GM12878 (cell line): ENCODE data around the gene SVOP. TPM values are rescaled to one million over a fixed set of nuclear protein-coding genes. Genes with fewer than 3 reads are reported as not detected.
"Not testable (repeated sequence)": the region's sequence is repeated elsewhere in the genome, so short reads cannot be mapped to it uniquely, and the experiment has no call there.

Experiments
- ATAC-seq: fragments of 200-7000 bp; cut with Tn5 transposase; 3 replicates; pipeline ENCODE4 v1.9.1; 2020; ENCODE audit warnings: mild to moderate bottlenecking, moderate library complexity
- BruUV-seq: library from RNA; stranded (reverse); fragments of 400-500 nt; replicated peaks from 2 replicates; lab custom pipeline; 2021; lab: Mats Ljungman, UMichigan
- CTCF ChIA-PET: fragments of 300-600 bp; sonication (Branson Sonifier 250); formaldehyde crosslinking; extraction: SDS; loops from one replicate; lab custom pipeline; 2021; ENCODE audit warnings: inconsistent platforms; lab: Yijun Ruan, JAX
- POLR2A ChIA-PET: fragments of 350-600 bp; formaldehyde crosslinking; extraction: SDS; loops from one replicate; lab custom pipeline; 2021; ENCODE audit warnings: inconsistent platforms; lab: Charles Lee
- RAD21 ChIA-PET: fragments of 300-600 bp; sonication (Branson Sonifier 250); formaldehyde crosslinking; loops from one replicate; lab custom pipeline; 2023; ENCODE audit warnings: antibody characterized with exemption; ENCODE audit not compliant: unreplicated experiment; lab: Charles Lee
- SMC1A ChIA-PET: fragments of 300-600 bp; sonication (Branson Sonifier 250); formaldehyde crosslinking; loops from one replicate; lab custom pipeline; 2023; ENCODE audit not compliant: unreplicated experiment, uncharacterized antibody; lab: Charles Lee
- DNase-seq: peaks from one replicate; pipeline ENCODE4 v3.0.0-alpha.2; 2011; ENCODE audit warnings: low read depth, low spot score
- FAIRE-seq: peaks from 3 replicates; lab custom pipeline; 2011; peaks lifted over from hg19 to GRCh38; lab: Jason Lieb, UNC
- H2AFZ ChIP-seq: 2 replicates; pipeline ENCODE4 v1.6.0; 2011; ENCODE audit warnings: low read depth, low read length, control low read depth; ENCODE audit not compliant: control insufficient read depth
- H3K27ac ChIP-seq: 2 replicates; pipeline ENCODE4 v1.5.1; 2011; ENCODE audit warnings: control low read depth; ENCODE audit not compliant: control insufficient read depth, insufficient read depth
- H3K27me3 ChIP-seq, 2 experiments: replicated peaks in 1 of 2; 2 replicates each; pipeline versions ENCODE4 v1.6.0 to v1.6.1; 2011; ENCODE audit warnings: low read length in 1 of 2; ENCODE audit not compliant: control insufficient read depth in 2 of 2, insufficient read depth in 2 of 2
- H3K36me3 ChIP-seq, 2 experiments: 2 replicates each; pipeline ENCODE4 v1.5.1; 2011; ENCODE audit warnings: low read length in 1 of 2; ENCODE audit not compliant: control insufficient read depth in 2 of 2, insufficient read depth in 2 of 2
- H3K4me1 ChIP-seq: 2 replicates; pipeline ENCODE4 v1.6.1; 2011; ENCODE audit warnings: mild to moderate bottlenecking, low read length, moderate library complexity, mixed read lengths; ENCODE audit not compliant: control insufficient read depth, insufficient read depth
- H3K4me2 ChIP-seq: 2 replicates; pipeline ENCODE4 v1.6.0; 2011; ENCODE audit warnings: control low read depth; ENCODE audit not compliant: control insufficient read depth, insufficient read depth
- H3K4me3 ChIP-seq: fragments of 200-600 bp; sonication (generic); 2 replicates; pipeline ENCODE4 v1.5.1; 2016
- H3K79me2 ChIP-seq: 2 replicates; pipeline ENCODE4 v1.6.0; 2011; ENCODE audit warnings: low read length; ENCODE audit not compliant: control insufficient read depth, insufficient read depth
- H3K9ac ChIP-seq: 2 replicates; pipeline ENCODE4 v1.8.0; 2011; ENCODE audit warnings: low read length, control low read depth, mixed read lengths; ENCODE audit not compliant: control insufficient read depth, insufficient read depth
- H3K9me3 ChIP-seq: replicated peaks from 3 replicates; pipeline ENCODE4 v1.5.1; 2011; ENCODE audit warnings: mild to moderate bottlenecking, low read length; ENCODE audit not compliant: control insufficient read depth, insufficient read depth
- H4K20me1 ChIP-seq: 2 replicates; pipeline ENCODE4 v1.6.0; 2011; ENCODE audit not compliant: control insufficient read depth, insufficient read depth
- MEF2B ChIP-seq: fragments of 450-650 bp; IDR thresholded peaks from 2 replicates; pipeline ENCODE4 v1.6.1; 2018; ENCODE audit warnings: mild to moderate bottlenecking, moderate library complexity; ENCODE audit not compliant: partially characterized antibody, poor library complexity, severe bottlenecking
- MTA2 ChIP-seq: fragments of 450-650 bp; IDR thresholded peaks from 2 replicates; pipeline ENCODE4 v1.6.1; 2016; ENCODE audit warnings: low read depth, mild to moderate bottlenecking, moderate library complexity
- NR2C2 ChIP-seq: IDR thresholded peaks from 2 replicates; pipeline ENCODE4 v1.6.1; 2011; ENCODE audit warnings: borderline replicate concordance, low read depth; ENCODE audit not compliant: control insufficient read depth, insufficient read length
- RAD51 ChIP-seq: fragments of 450-650 bp; IDR thresholded peaks from 2 replicates; pipeline ENCODE4 v1.6.1; 2016; ENCODE audit warnings: moderate library complexity, mild to moderate bottlenecking, inconsistent platforms
- SPI1 ChIP-seq: IDR thresholded peaks from 2 replicates; pipeline ENCODE4 v1.6.1; 2011; ENCODE audit warnings: low read depth, mild to moderate bottlenecking, low read length, moderate library complexity, borderline replicate concordance; ENCODE audit not compliant: insufficient read depth
- ZBTB40 ChIP-seq: fragments of 450-650 bp; IDR thresholded peaks from 2 replicates; pipeline ENCODE4 v1.6.1; 2016; ENCODE audit warnings: mild to moderate bottlenecking, moderate library complexity, borderline replicate concordance
- WGBS: methylation state at CpG from one replicate; pipeline ENCODE4 v1.1.6; 2016; ENCODE audit warnings: low lambda C conversion rate; ENCODE audit not compliant: insufficient replicate concordance, insufficient coverage; ENCODE audit errors: missing lambda C conversion rate; 5-methylcytosine and 5-hydroxymethylcytosine counted together
- in situ Hi-C: fragments of 300-500 bp; cut with MboI; formaldehyde crosslinking; loops from 9 replicates; pipeline ENCODE4 v1.14.3; 2018; ENCODE audit warnings: mixed read lengths
- intact Hi-C: fragments of 100-400 bp; cut with micrococcal nuclease; formaldehyde crosslinking; loops from one replicate; pipeline ENCODE4 v1.14.2; 2022; ENCODE audit not compliant: unreplicated experiment
- polyA plus RNA-seq, 11 experiments: library from polyadenylated mRNA; depleted of rRNA in 4 of 11; unstranded in 6 of 11; stranded (reverse) in 5 of 11; fragments of >200 nt; fragmentation: Nextera tagmentation in 4 of 11; fragmentation: Illumina TruSeq in 1 of 11; extraction: Ambion mirVana in 4 of 11; extraction: Trizol in 1 of 11; gene quantifications; 1 replicate in 1 of 11; 2 replicates in 10 of 11; pipeline versions ENCODE4 v1.2.1 to v1.2.3, GENCODE V29; 2011 to 2016; ENCODE audit warnings: inconsistent platforms in 2 of 11, missing spikeins in 2 of 11, low read depth in 1 of 11
- total RNA-seq, 4 experiments: library from RNA; depleted of rRNA in 3 of 4; stranded (reverse); fragments of >200 nt in 3 of 4; fragmentation: Illumina TruSeq in 1 of 4; extraction: Trizol in 1 of 4; gene quantifications; 2 replicates each; pipeline versions ENCODE4 v1.2.1 to v1.2.3, GENCODE V29; 2013 to 2021

SVOP gene
- total and polyA plus RNA-seq, 10 of the 15 experiments (the other 5 are each of a cell fraction or from before 2014, with no cell fraction given): under 0.01 TPM; not detected in 9

GRCh38 chr12:109028624-109029023 lies 7.8 kb upstream of the SVOP start:
- DNase-seq, in situ Hi-C loops, intact Hi-C loops, RAD21 ChIA-PET, SMC1A ChIA-PET, H3K9me3 ChIP-seq, H4K20me1 ChIP-seq, H3K4me1 ChIP-seq, H3K9ac ChIP-seq, H3K4me3 ChIP-seq, H2AFZ ChIP-seq, FAIRE-seq, H3K4me2 ChIP-seq, H3K27me3 ChIP-seq, H3K27ac ChIP-seq, CTCF ChIA-PET, H3K36me3 ChIP-seq, H3K79me2 ChIP-seq, POLR2A ChIA-PET, ATAC-seq, BruUV-seq: not testable (repeated sequence)
- WGBS: 3% methylated on average over 3 of the region's 3 CpGs

- Histone ChIP-seq H4K20me1 (no peaks in the 10 kb centered on the region), H2AFZ (no peak overlapping the region), H3K27me3 (no peaks in the 10 kb centered on the region; a peak in 1 of 4 replicates), H3K4me3 (no peak overlapping the region), H3K9me3 (no peaks in the 10 kb centered on the region), H3K27ac (no peak overlapping the region), H3K4me2 (no peak overlapping the region), H3K79me2 (no peaks in the 10 kb centered on the region), H3K4me1 (no peaks in the 10 kb centered on the region), H3K9ac (no peak overlapping the region), H3K36me3 (no peaks in the 10 kb centered on the region)
- TF ChIP-seq SPI1 (peak; percentile 43), MEF2B (no peak), ZBTB40 (no peak), NR2C2 (no peak), RAD51 (no peak), MTA2 (no peak)
- FAIRE-seq (no peak), ATAC-seq (no peak), DNase-seq (no peak)
- 0% methylated on average over 1 of the region's 1 CpG for WGBS
- RAD21 ChIA-PET: no interaction called here
- BruUV-seq: no TSS peak
- intact Hi-C loops (no loop called here), in situ Hi-C loops (no loop called here)
- CTCF ChIA-PET: no interaction called here
- POLR2A ChIA-PET: no interaction called here
- SMC1A ChIA-PET: no interaction called here
These were observed 6.9 kb upstream of the SVOP start for GRCh38 chr12:109027767-109028166.
